Urothelium cell line (cell line): ENCODE measurements around the gene GALNS.
A peak's percentile ranks its signal among the peaks of the same experiment; 100 is the strongest.
"Not testable (repeated sequence)": the region's sequence is repeated elsewhere in the genome, so short reads cannot be mapped to it uniquely, and the experiment has no call there.

Experiments
- DNase-seq: peaks from one replicate; pipeline ENCODE4 v3.0.0; 2011; ENCODE audit warnings: low spot score, mixed read lengths
- FAIRE-seq: peaks from 2 replicates; lab custom pipeline; 2011; peaks lifted over from hg19 to GRCh38; lab: Jason Lieb, UNC

The GALNS gene

DNA sequence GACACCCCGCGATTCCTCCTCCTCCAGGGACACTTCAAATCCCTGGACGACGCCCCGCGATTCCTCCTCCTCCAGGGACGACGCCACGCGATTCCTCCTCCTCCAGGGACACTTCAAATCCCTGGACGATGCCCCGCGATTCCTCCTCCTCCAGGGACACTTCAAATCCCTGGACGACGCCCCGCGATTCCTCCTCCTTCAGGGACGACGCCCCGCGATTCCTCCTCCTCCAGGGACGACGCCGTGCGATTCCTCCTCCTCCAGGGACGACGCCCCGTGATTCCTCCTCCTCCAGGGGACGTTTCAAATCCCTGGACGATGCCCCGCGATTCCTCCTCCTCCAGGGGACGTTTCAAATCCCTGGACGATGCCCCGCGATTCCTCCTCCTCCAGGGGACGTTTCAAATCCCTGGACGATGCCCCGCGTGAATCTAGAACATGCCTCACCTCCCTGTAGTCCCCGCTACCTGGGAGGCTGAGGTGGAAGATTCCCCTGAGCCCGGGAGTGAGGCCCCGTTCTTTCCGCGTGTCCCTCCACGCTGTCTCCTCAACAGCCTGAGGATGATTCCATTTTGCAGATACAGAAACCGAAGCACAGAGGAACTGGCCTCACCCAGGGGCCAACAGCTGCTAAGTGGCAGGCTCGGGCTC lies 33.1 kb upstream of the GALNS start:
- not testable (repeated sequence) for DNase-seq, FAIRE-seq

DNA sequence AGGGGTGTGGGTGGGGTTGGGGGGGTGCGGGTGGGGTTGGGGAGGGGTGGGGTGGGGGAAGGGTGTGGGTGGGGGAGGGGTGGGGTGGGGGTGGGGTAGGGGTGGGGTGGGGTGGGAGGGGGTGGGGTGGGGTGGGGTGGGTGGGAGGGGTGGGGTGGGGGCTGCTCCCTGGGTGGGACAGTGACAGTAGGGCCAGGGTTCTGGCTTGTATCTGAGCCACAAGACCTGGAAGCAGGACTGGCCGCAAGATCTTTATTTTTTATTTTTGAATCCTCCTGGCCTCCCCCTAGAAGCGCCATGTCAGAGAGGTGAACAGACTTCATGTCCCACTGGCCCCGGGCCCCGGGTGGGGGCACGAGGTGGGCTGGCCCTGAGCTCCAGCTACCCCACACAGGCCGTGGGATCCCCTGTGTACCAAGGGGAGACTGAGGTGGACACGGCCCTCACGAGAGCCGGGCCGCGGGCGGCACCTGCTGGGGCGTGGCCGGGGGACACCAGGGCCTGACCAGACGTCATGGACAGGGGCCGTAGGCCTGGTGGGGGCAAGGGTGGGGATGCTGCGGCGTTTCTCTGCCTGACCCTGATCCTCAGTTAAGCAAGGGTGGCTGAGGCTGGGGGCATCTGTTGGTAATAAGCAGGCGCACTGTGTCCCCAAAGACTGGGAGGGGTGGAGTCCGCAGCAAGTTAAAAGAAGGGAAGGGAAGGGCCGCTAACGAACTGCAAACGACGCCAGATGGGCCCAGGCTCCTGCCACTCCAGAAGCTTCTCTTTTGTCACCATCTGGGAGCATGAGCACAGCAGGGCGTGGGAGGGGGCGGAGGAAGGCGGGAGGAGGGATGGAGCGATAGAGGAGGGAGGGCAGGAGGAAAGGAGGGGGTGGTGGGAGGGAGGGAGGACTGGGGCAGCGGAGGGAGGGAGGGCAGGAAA lies 32.0 kb upstream of the GALNS start:
- FAIRE-seq: peak; percentile 58
- DNase-seq: peak; percentile 48

DNA sequence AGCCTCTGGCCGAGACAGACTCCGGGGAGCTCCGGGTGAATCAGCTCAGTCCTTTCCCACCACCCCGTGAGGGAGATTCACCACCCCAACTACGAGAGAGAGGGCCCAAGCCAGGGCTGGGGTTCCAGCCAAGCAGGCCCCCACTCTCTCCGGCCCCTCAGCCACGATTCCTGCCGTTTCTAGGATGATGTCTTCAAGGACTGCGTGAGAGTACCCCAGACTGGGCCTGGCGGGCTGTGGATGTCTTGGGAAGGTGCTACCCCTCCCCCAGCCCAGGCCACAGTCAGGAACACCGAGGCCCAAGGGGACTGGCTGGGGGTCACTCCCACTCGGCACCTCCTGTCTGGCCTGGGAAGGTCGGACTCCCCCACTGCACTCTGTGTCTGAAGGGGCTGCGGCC lies 31.3 kb upstream of the GALNS start:
- no peak for FAIRE-seq
- no peak for DNase-seq

DNA sequence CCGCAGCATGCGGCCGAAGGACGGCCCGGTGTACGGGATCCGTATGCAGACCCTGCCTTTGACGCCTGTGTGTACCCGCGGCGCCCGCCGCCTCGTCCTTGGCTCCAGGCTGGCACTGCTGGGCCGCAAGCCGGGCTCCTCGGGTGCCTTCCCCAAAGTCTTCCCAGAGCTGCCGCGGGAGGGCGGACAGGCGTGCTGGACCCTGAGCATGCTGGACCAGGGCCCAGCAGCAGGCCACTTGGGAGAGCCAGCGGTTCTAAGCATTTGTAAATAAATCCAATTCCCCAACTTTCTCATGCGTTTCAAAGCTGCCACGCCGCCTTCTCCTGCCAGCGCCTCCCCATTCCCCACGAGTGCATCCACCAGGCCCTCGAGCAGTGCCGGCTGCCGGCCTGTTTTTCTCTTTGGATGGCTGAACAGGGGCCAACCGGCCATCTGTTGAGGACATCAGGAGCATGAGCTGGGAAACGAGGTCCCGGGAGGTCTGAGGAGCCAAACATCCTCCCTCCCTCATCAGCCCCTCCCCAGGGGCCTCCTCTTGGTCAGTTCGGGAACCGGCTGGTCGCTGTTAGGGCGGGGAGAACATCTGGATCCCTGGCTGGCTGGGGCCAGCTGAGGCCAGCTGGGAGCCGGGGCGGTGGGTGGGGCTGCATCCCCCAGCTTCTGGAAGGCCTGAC lies 30.2 kb upstream of the GALNS start:
- no peak for FAIRE-seq
- DNase-seq: no peak

DNA sequence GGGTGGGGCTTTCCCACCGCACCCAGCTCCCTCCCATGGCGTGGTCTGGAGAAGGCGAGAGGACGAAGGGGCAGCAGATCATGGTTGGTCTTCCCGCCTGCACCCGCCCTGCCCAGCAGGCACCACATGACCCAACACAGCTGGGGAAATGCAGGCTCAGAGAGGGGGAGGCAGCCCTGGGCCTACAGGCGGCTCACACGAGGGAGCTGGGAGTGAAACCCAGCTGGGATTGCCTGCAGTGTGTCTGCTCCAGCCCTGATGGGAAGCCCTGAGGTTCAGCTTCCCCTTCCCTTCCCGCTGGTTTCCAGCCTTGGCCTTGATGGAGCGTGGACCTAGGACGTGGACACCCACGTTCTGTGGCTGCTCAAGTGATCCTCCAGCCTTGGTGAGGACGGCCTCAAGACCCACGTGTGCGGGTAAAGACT lies 29.7 kb upstream of the GALNS start:
- DNase-seq (no peak), FAIRE-seq (no peak)

DNA sequence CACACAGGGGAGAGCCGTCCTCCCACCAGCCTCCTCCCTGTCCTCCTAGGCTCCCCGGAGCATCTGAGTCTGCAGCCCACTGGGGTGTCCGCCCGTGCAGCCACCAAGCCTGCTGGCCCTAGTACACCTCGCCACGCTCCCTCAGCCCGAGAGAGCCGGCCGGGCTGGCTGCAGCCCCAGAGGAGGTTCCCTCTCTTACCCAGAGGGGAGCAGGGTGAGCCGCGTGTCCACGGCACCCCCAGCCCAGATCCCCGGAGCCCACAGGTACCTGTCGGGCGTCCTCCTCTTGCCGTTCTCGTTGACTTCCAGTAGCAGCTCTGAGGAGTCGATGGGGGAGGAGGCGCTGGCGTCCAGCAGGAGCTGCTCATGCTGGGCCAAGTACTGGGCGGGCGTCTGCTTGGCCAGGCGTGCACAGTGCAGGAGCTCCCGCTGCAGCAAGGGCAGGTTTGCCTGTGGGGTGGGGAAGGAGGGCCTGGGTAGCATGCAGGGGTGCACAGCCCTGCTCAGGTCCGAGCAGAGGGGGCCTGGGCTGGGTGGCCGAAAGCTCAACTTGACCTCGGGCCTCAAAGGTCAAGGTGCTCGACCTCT lies 29.0 kb upstream of the GALNS start:
- FAIRE-seq: no peak

DNA sequence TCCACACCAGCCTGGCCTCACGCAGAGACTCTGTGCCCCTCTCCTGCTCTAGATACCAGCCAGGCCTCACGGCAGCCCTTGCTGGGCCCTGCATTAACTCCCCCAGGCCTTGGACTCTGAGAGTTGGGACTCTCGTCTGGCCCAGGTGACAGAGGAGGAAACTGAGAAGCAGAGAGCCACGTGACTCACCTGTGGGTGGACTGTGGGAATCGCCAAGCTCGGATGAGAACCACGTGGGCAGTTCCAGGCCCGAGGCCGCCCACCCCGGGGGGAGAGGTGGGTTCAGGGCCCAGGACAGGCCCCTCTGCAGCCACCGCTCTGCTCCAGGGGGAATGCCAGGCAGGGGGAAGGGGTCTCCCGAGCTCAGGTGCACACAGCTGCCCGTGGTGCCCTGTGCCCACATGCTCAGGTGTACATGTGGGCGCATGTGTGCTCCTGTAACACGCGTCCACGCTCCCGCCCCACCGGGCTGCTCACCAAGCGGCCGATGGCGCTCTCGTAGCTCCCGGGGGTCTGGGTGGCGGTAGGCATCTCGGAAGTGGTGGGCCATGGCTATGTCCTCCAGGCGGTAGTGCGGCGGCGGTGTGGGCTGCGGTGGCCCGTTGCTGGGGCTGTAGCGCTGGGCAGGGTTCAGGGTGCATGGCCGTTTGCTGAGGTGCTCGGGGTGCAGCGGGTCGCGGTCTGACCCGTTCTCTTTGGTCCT lies 28.0 kb upstream of the GALNS start:
- DNase-seq (no peak), FAIRE-seq (no peak)

More for the DNA sequence above, 29.0 kb upstream of the GALNS start:
- DNase-seq: no peak

DNA sequence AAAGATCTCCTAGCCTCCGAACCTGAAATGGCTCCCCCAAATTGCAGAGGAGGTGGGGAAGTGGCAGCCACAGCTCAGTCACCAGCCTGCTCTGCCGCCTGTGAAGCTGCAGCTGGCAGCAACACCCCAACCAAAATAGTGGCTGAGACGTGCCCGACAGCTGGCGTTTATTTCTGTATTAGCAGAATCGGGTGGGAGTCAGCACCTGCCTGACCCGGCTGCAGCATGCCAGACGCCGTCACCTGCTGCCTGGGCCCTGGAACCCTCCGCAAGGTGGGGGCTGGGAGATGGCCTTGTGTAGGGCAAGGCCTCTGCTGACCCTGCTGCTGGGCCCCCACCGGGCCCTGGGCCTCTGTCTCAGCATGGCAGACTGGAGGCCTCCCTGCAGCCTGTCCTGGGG lies 27.2 kb upstream of the GALNS start:
- FAIRE-seq: no peak
- DNase-seq: no peak

DNA sequence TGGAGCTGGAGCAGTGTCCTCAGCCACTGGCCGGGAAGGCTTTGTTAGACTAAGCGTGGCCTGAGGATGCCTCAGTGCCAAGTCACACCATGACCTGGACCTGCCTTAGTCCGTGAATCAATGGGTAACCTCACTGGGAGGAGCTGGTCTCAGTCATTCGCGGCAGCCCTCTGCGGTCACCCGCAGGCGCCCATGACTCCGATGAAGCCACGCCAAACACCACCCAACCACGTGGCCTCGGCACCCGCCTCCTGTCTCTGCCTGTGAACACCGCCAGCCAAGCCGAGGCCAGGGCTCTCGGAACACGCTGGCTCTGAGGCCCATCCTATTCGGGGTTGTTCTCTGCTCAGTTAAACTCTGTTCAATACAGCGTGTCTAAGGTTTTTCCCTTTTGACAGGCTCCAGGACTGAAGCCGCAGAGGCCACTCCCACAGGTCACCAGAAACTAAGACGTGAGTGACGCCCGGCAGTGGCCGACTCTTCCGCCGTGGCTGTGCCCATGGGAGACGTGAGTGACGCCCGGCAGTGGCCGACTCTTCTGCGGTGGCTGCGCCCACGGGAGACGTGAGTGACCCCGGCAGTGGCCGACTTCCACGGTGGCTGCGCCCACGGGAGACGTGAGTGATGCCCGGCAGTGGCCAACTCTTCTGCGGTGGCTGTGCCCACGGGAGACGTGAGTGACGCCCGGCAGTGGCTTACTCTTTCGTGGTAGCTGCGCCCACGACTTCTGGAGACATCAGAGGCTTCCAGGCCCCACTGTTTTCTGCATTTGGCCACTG lies 26.6 kb upstream of the GALNS start:
- FAIRE-seq: no peak
- no peak for DNase-seq

DNA sequence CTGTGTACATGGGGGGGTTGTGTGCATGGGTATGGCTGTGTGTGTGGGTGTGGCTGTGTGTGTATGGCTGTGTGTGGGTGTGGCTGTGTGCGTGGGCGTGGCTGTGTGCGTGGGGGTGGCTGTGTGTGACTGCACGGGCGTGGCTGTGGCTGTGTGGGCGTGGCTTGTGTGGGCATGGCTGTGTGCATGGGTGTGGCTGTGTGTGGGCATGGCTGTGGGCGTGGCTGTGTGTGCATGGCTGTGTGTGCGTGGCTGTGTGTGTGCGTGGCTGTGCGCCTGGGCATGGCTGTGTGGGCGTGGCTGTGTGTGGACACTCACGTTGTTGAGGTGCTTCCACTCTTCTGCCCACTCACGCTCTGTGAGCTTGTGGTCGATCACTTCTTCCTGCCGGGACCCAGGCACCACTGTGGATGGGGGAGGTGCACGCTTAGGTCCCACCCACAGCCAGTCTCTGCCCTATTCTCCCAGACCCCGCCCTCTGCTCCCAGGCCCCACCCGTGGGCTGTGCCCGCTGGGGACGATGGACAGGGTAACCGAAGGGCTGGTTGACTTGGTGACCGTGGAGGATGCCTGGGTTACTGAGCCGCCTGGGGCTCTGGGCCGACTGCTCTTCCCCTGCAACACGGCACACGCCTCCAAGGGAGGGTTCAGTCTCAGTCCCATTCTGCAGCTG lies 25.7 kb upstream of the GALNS start:
- FAIRE-seq (peak; percentile 95), DNase-seq (no peak)

DNA sequence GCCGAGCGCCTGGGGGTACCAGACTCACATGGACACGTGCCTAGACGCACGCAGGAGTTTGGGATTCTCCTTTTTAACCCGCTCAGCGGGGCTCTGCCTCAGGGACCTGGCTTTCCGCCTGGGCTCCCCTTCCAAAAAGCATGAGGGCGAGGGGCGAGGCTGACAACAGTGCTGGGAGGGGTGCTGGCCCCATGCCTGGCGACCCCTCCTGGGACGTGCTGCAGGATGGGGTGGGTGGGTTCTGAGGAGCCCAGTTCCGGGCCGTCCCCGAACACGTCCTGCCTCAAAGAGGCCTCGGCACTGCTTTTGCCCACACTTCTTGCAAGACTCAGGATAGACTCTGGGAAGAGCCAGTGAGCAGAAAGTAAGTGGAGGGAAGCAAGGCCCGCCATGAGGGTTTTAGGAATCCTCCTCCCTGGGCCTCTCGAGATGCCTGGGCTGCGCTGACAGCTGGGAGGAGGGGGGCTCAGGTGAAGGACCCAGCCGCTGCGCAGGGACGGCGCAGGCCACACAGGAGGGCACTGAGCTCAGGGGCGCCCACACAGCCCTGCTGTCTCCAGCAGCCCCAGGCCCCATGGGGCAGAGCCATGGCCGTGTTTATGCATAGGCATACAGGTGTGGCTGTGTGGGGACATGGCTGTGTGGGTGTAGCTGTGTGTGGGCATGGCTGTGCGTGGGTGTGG lies 25.1 kb upstream of the GALNS start:
- FAIRE-seq (no peak), DNase-seq (no peak)

DNA sequence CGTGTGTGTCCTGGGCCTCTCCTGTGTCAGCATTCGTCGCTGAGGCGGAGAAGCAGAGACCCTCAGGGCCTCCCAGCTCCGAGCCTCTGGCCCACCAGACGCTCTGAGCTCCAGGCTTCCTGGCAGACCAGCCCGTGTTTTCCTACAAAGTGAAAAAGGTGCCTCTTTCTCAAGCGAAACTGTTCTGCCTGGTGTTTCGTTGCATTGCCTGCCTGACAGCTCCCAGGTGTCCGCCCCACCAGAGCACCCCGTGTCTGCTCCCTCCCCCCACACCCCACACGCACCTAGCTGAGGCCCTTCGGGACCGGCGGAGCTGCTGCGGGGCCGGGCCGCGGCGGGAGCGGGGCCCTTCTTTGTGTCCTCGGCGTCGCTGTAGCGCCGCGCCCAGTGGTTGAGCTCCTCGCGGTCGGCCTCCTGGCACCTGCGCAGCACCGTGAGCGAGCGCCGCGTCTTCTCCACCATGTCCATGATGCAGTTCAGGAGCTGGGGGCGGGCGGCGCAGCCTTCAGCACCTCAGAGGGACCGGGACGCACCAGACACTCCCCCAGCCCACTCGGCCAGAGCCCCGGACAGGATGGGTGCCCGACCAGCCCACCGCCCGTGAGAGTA lies 24.4 kb upstream of the GALNS start:
- FAIRE-seq (no peak), DNase-seq (no peak)

DNA sequence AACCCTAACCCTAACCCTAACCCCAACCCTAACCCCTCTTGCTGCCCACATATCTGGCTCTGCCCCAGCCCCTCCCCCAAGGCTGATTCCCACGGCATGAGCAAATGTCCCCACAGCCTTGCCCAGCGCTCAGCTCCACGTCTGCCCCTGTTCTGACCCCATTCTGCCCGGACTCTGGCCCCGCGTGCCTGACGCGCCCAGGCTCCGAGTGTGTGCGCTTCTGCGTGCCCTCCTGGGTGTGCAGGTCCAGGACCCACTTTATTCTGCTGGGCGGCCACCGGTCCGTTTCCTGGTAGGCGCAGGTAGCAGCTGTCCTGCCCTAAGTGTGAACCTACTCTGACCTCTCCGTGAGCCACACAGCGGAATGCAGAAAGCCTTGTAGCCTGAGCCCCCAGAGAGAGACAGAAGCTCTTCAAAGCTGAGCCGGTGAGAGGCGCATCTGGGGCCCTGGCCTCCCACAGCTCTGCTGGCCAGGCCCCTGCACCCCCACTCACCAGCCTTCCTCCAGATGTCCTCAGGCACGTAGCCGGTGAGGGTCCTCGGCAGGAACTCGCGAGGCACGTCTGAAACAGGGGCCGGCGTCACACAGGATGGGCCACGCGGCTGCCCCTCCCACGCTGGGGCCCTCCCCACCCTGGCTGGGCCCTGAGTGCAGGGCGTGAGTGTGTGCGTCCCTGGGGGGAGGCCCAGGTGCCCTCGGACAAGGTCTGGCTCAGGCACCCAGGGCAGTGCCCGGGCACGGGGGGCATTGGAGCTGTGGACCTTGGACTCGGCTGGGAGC lies 23.7 kb upstream of the GALNS start:
- DNase-seq: no peak
- FAIRE-seq: no peak

DNA sequence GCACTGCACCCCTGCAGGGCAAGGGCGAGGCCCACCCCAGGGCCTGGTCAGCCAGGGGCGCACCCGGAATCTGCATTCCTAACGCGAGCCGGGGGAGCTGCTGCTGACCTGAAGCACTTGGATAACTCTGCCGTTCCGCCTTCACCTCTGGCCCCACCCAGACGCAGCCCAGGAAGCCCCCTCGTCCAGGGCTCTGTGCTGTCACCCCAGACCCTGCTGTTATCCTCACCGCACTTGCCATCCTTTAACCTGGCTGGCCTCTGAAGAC lies 23.0 kb upstream of the GALNS start:
- DNase-seq (no peak), FAIRE-seq (no peak)

DNA sequence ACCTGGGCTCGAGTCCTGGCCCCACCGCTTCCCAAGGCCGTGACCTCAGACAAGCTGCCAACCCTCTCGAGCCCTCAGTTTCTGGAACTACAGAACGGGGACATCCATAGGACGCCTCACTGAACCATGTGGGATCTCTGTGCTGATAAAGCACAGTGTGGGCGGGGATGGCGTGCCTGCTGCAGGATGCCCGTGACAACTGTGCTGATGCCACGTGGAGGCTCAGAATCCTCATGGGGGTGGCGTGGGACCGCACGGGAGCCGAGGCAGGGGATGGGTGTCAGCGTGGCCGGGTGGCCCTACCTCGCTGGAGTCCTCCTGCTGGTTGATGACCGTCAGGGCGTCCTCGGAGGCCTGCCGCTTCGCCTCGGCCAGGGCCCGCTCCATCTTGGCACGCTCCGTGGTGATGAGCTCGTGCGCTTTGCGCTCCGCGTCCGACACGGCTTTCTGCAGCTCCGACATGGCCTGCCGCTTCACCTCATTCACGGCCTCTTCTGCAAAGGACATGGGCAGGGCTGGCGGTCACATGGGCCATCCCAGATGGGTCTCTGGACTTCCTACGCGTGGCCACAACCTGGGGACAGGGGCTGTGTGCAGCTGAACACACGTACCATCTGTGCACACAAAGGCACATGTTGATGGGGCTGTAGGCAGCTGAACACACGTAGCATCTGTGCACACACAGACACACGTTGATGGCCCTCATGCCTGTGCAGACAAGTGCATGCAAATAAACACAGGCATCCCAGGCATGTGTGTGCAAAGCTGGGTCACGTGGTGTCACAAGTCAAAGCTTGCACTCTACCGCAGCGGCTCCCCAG lies 22.4 kb upstream of the GALNS start:
- DNase-seq (no peak), FAIRE-seq (no peak)

DNA sequence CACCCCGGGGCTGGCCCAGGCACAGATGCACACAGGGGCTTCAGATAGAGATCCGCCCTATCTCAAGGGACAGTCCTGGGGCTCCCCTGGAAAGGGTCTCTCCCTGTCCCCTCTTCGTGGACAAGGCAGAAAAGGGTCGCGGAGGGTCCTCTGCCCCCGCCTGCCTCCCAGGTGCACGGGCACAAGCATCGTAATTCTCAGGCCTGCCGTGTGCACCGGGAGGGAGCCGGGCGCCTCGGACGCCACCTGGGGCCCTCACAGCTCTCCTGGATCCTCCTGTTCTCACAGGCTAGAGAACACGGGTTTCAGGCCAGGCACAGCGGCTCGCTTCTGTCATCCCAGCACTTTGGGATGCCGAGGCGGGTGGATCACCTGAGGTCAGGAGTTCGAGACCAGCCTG lies 21.6 kb upstream of the GALNS start:
- no peak for FAIRE-seq
- no peak for DNase-seq
